Neuronal stem cell (in vitro differentiated cells): ENCODE data around the gene TMEM255B.

Experiments used
- DNase-seq: peaks from one replicate; pipeline ENCODE4 v3.0.0-alpha.2; 2013; ENCODE audit warnings: low spot score
- H2AFZ ChIP-seq: one replicate; pipeline ENCODE4 v1.6.1; 2013; ENCODE audit warnings: mild to moderate bottlenecking, low read length, inconsistent platforms
- H2AK5ac ChIP-seq: 2 replicates; pipeline ENCODE4 v1.6.1; 2013; ENCODE audit warnings: low read depth, mild to moderate bottlenecking, inconsistent platforms, low read length, moderate library complexity, mixed read lengths
- H2BK120ac ChIP-seq: 2 replicates; pipeline ENCODE4 v1.6.1; 2013; ENCODE audit warnings: low read depth, mild to moderate bottlenecking, inconsistent platforms, low read length, moderate library complexity, mixed read lengths
- H2BK12ac ChIP-seq: one replicate; pipeline ENCODE4 v1.6.1; 2013; ENCODE audit warnings: low read length, inconsistent platforms
- H2BK15ac ChIP-seq: 2 replicates; pipeline ENCODE4 v1.6.1; 2013; ENCODE audit warnings: mild to moderate bottlenecking, low read length, inconsistent platforms, mixed read lengths
- H2BK5ac ChIP-seq: one replicate; pipeline ENCODE4 v1.6.1; 2013; ENCODE audit warnings: inconsistent platforms, mild to moderate bottlenecking, low read length, moderate library complexity
- H3K14ac ChIP-seq: one replicate; pipeline ENCODE4 v1.6.1; 2013; ENCODE audit warnings: low read length, inconsistent platforms
- H3K18ac ChIP-seq: 2 replicates; pipeline ENCODE4 v1.6.1; 2013; ENCODE audit warnings: low read length, inconsistent platforms
- H3K23ac ChIP-seq: 2 replicates; pipeline ENCODE4 v1.6.1; 2013; ENCODE audit warnings: low read depth, mild to moderate bottlenecking, mixed read lengths, low read length, inconsistent platforms; ENCODE audit not compliant: poor library complexity
- H3K27ac ChIP-seq: replicated peaks from 3 replicates; pipeline ENCODE4 v1.5.1; 2013; ENCODE audit warnings: low read length, inconsistent platforms
- H3K27me3 ChIP-seq, 3 experiments: 2 replicates each; pipeline ENCODE4 v1.6.1; 2013; ENCODE audit warnings: low read length in 3 of 3, mild to moderate bottlenecking in 2 of 3, inconsistent platforms in 1 of 3, low read depth in 1 of 3, mixed read lengths in 1 of 3, moderate library complexity in 1 of 3; ENCODE audit not compliant: control insufficient read depth in 3 of 3, insufficient read depth in 3 of 3
- H3K36me3 ChIP-seq, 2 donors: replicated peaks in 1 of 2; 2 replicates each; pipeline ENCODE4 v1.6.1; 2013; ENCODE audit warnings: low read length in 2 of 2; ENCODE audit not compliant: control insufficient read depth in 2 of 2, insufficient read depth in 2 of 2
- H3K4ac ChIP-seq: 2 replicates; pipeline ENCODE4 v1.6.1; 2013; ENCODE audit warnings: inconsistent platforms, mild to moderate bottlenecking, low read length, moderate library complexity
- H3K4me1 ChIP-seq, 2 donors: 1 replicate in 1 of 2; 2 replicates in 1 of 2; pipeline ENCODE4 v1.6.1; 2013; ENCODE audit warnings: low read length in 2 of 2, low read depth in 1 of 2; ENCODE audit not compliant: control insufficient read depth in 2 of 2, insufficient read depth in 1 of 2
- H3K4me2 ChIP-seq: one replicate; pipeline ENCODE4 v1.6.1; 2013; ENCODE audit warnings: mild to moderate bottlenecking, low read length, inconsistent platforms; ENCODE audit not compliant: insufficient read depth, poor library complexity, severe bottlenecking
- H3K4me3 ChIP-seq, 2 donors: 2 replicates each; pipeline ENCODE4 v1.5.1; 2013; ENCODE audit warnings: low read length in 2 of 2, mild to moderate bottlenecking in 2 of 2, inconsistent platforms in 1 of 2, moderate library complexity in 1 of 2
- H3K79me1 ChIP-seq: one replicate; pipeline ENCODE4 v1.6.1; 2013; ENCODE audit warnings: low read depth, mild to moderate bottlenecking, inconsistent platforms, low read length, moderate library complexity
- H3K9ac ChIP-seq: one replicate; pipeline ENCODE4 v1.6.1; 2013; ENCODE audit warnings: mild to moderate bottlenecking, low read depth, low read length, inconsistent platforms; ENCODE audit not compliant: poor library complexity
- H3K9me3 ChIP-seq, 2 donors: replicated peaks in 1 of 2; 2 replicates each; pipeline versions ENCODE3 to v1.6.1; 2013; ENCODE audit warnings: low read length in 2 of 2, mild to moderate bottlenecking in 2 of 2, inconsistent platforms in 1 of 2, low read depth in 1 of 2, mixed read lengths in 1 of 2, moderate library complexity in 1 of 2; ENCODE audit not compliant: control insufficient read depth in 2 of 2, insufficient read depth in 1 of 2
- H4K8ac ChIP-seq: one replicate; pipeline ENCODE4 v1.6.1; 2013; ENCODE audit warnings: low read depth, mild to moderate bottlenecking, inconsistent platforms, low read length, moderate library complexity
- H4K91ac ChIP-seq: one replicate; pipeline ENCODE4 v1.6.1; 2013; ENCODE audit warnings: low read length, low read depth, mild to moderate bottlenecking, inconsistent platforms; ENCODE audit not compliant: poor library complexity
- WGBS, 2 donors: extraction: QIAGEN DNeasy Blood & Tissue Kit; methylation state at CpG; one replicate each; pipeline ENCODE4 v1.1.7; 2013; ENCODE audit warnings: missing lambda C conversion rate in 2 of 2, mixed read lengths in 1 of 2; ENCODE audit not compliant: insufficient read length in 2 of 2, insufficient replicate concordance in 1 of 2; ENCODE audit errors: extremely low coverage in 2 of 2; 5-methylcytosine and 5-hydroxymethylcytosine counted together

The TMEM255B gene

DNA sequence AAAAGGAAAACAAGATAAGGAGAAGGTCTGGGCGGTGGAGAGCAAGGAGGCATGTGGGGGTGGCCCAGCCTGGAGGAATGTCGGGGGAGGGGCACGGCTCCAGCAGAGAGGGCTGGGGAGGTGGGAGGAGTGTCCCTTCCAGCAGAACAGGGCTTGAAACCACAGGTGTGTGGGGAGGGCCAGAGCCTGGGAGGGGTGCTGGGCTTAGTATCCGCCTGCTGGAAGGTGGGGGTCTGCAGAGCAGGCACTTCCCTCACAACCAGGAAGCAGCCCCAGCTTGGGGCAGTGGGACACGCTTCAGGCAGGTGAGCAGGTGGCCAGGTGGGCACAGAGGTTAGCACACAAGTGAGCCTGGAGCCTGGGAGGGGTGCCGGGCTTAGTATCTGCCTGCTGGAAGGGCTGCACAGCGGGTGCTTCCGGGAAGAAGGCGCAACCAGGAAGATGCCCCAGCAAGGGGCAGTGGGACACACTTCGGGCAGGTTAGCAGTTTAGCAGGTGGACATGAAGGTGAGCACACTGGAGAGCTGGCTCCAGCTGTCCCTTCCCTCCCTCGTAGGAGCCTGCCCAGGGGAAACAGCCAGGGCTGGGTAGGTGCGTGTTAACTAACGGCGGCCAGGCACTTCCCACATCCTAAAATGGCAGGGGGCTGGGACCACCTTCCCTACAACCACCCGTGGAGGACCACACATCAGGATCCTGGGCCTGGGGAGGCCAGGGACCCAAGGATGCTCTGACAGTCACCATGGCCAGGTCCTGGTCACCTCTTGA, 101.8 kb downstream of the TMEM255B start:
- Histone ChIP-seq H2BK120ac (peak overlapping the region; percentile 42), H2BK12ac (peak overlapping the region; percentile 47), H3K4me2 (peak overlapping the region; percentile 21), H2BK15ac (peak overlapping the region; percentile 52), H3K4me3 (no peak overlapping the region), H3K36me3 (peaks cover 0 to 4% of the 10 kb centered on the region in 2 donors), H3K9ac (no peak overlapping the region), H3K27ac (peak overlapping the region; percentile 76), H4K91ac (no peak overlapping the region), H2AFZ (no peak overlapping the region), H3K14ac (peak overlapping the region; percentile 66), H3K79me1 (peaks cover 9% of the 10 kb centered on the region), H3K9me3 (no peaks in the 10 kb centered on the region), H3K4ac (no peak overlapping the region), H2AK5ac (peak overlapping the region; percentile 96), H2BK5ac (peak overlapping the region; percentile 7), H3K18ac (peak overlapping the region; percentile 29), H3K27me3 (peaks cover 0 to 44% (median 13%) of the 10 kb centered on the region in 3 experiments), H3K4me1 (peaks cover 20 to 50% of the 10 kb centered on the region in 2 donors), H4K8ac (peak overlapping the region; percentile 70), H3K23ac (no peak overlapping the region)
- DNase-seq, result no peak
- no CpG with 5 or more reads among the region's 15 CpGs for WGBS, 2 donors

DNA sequence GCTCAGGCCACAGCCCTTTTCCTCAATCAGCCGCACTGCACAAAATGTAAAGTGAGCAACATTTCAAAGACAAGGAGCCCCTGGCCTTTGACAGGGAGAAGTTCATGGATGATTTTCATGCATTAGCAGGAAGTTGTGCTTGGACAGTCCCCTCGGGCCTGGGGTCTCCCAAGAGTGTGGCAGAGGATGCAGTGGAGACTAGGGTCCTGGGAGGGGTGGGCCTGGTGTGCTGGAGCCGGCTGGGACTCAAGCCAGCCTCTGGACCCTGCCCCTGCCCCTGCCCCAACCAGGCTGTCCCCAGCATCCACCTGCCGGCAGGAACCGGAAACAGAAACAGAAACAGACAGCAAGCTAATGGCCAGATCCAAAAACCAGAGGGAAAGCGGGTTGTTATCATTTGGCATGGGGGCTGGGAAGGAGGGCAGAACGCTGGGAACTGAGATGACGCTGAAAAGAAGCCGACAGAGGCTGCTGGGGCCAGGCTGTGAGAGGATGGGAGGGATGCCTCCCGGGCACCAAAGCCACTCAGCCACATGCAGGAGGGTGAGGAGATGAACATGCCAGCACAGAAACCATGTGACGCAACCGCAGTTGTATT, 102.5 kb downstream of the TMEM255B start:
- Histone ChIP-seq H3K4me1 (peaks cover 20 to 49% of the 10 kb centered on the region in 2 donors), H3K36me3 (peaks cover 0 to 4% of the 10 kb centered on the region in 2 donors), H2AFZ (no peak overlapping the region), H2AK5ac (no peak overlapping the region), H4K91ac (no peak overlapping the region), H3K4ac (no peak overlapping the region), H3K18ac (no peak overlapping the region), H3K9ac (no peak overlapping the region), H4K8ac (no peak overlapping the region), H2BK5ac (no peak overlapping the region), H3K14ac (no peak overlapping the region), H3K27ac (no peak overlapping the region), H3K79me1 (peaks cover 9% of the 10 kb centered on the region), H3K9me3 (no peaks in the 10 kb centered on the region), H2BK15ac (no peak overlapping the region), H3K23ac (no peak overlapping the region), H2BK12ac (peak overlapping the region; percentile 47), H3K4me2 (no peak overlapping the region), H3K4me3 (no peak overlapping the region), H3K27me3 (peaks cover 0 to 50% (median 13%) of the 10 kb centered on the region in 3 experiments), H2BK120ac (no peak overlapping the region)
- DNase-seq, result no peak
- no CpG with 5 or more reads among the region's 12 CpGs for WGBS, 2 donors

DNA sequence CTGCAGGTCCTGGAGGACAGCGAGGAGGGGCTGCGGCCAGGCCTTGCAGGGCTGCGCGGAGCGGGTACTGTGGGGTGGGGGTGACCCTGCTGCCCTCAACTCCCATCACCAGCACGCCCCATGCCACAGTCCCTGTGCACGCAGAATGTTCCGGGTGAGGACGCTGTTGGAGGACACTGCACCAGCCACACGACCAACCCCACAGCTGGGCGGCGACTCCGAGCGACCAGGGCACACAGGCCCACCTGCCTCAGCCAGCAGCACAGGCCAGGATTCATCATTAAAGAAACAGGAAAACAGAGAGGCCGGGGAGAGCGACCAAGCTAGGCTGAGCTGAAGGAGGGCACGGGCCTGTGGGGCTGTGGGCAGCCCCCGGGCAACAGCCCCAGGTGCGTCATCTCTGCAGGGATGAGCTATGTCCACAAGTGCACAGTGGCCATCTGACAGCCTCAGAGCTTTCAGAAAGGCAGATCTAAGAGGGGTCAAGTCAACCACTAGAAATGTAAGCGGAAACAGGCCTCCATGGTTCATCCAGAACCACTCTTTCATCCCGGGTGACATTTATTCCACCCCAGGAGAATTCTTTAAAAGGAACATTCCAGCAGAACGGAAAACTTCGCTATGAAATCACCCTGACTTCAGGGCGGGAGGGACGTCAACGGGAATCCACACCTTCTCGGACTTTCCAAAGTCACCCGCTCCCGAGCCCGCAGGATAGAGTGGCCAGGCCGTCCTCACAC, 103.3 kb downstream of the TMEM255B start:
- Histone ChIP-seq H4K91ac (no peak overlapping the region), H2AFZ (peak overlapping the region; percentile 97), H3K27me3 (peaks cover 0 to 52% (median 13%) of the 10 kb centered on the region in 3 experiments), H3K36me3 (peaks cover 0 to 4% of the 10 kb centered on the region in 2 donors), H3K9me3 (no peaks in the 10 kb centered on the region), H2BK5ac (peak overlapping the region; percentile 30), H4K8ac (no peak overlapping the region), H3K4me2 (peak overlapping the region; percentile 90), H3K18ac (peak overlapping the region; percentile 73), H3K27ac (no peak overlapping the region), H3K4ac (no peak overlapping the region), H3K79me1 (peaks cover 9% of the 10 kb centered on the region), H2BK120ac (no peak overlapping the region), H3K4me3 (peak overlapping the region in 1 of 2 donors; percentile 85), H2AK5ac (peak overlapping the region; percentile 72), H3K9ac (no peak overlapping the region), H3K14ac (peak overlapping the region; percentile 42), H2BK15ac (peak overlapping the region; percentile 82), H2BK12ac (peak overlapping the region; percentile 44), H3K4me1 (peaks cover 20 to 45% of the 10 kb centered on the region in 2 donors), H3K23ac (peak overlapping the region; percentile 69)
- WGBS, 2 donors, result no CpG with 5 or more reads among the region's 31 CpGs
- no peak for DNase-seq
